ENCODE measurements around the gene TUBB3.

GRCh38 chr16:89903908-89904515 lies 19.1 kb upstream of the TUBB3 start:
- TF ChIP-seq POLR2AphosphoS5 (IDR thresholded peaks at IDR 0.05; ENCODE audit: borderline replicate concordance, low read depth, low read length) (no peak), EZH2 (IDR thresholded peaks at IDR 0.05) (no peak)

Data from SK-N-MC (cell line).